GM23338 (cell line): ENCODE measurements around the gene POC1B. TPM values are rescaled to one million over a fixed set of nuclear protein-coding genes. Genes with fewer than 3 reads are reported as not detected.
A peak's percentile ranks its signal among the peaks of the same experiment; 100 is the strongest.

Experiments
- ATAC-seq: fragments of 200-7000 bp; cut with Tn5 transposase; 3 replicates; pipeline ENCODE4 v1.9.1; 2020
- DNase-seq: peaks from one replicate; pipeline ENCODE4 v3.0.0-alpha.2; 2015; ENCODE audit warnings: low spot score
- H2AFZ ChIP-seq: fragments of 200-600 bp; sonication (generic); 2 replicates; pipeline ENCODE4 v1.8.0; 2016; ENCODE audit warnings: antibody characterized with exemption, mild to moderate bottlenecking, moderate library complexity
- H3F3A ChIP-seq: fragments of 200-600 bp; sonication (generic); replicated peaks from 2 replicates; pipeline ENCODE4 v1.8.0; 2017; ENCODE audit warnings: antibody characterized with exemption, mixed run types, low read depth
- H3K27ac ChIP-seq: fragments of 200-600 bp; sonication (generic); 2 replicates; pipeline ENCODE4 v1.6.1; 2016; ENCODE audit warnings: low read depth
- H3K27me3 ChIP-seq: fragments of 200-600 bp; sonication (generic); 2 replicates; pipeline ENCODE4 v1.8.0; 2016; ENCODE audit warnings: mild to moderate bottlenecking, mixed run types, moderate library complexity; ENCODE audit not compliant: insufficient read depth
- H3K36me3 ChIP-seq: fragments of 200-600 bp; sonication (generic); 2 replicates; pipeline ENCODE4 v1.8.0; 2016; ENCODE audit warnings: mild to moderate bottlenecking; ENCODE audit not compliant: insufficient read depth
- H3K4me1 ChIP-seq: fragments of 200-600 bp; sonication (generic); 2 replicates; pipeline ENCODE4 v1.8.0; 2016; ENCODE audit warnings: mild to moderate bottlenecking, moderate library complexity; ENCODE audit not compliant: insufficient read depth
- H3K4me2 ChIP-seq: fragments of 200-600 bp; sonication (generic); 2 replicates; pipeline ENCODE4 v1.7.1; 2017; ENCODE audit warnings: mixed run types
- H3K4me3 ChIP-seq: fragments of 200-600 bp; sonication (generic); 2 replicates; pipeline ENCODE4 v1.6.1; 2016; ENCODE audit warnings: mixed run types
- H3K79me2 ChIP-seq: fragments of 200-600 bp; sonication (generic); replicated peaks from 2 replicates; pipeline ENCODE4 v1.8.0; 2017; ENCODE audit warnings: mild to moderate bottlenecking; ENCODE audit not compliant: insufficient read depth
- H3K9me2 ChIP-seq: fragments of 200-600 bp; sonication (generic); 2 replicates; pipeline ENCODE4 v1.8.0; 2017; ENCODE audit not compliant: insufficient read depth
- H4K20me1 ChIP-seq: fragments of 200-600 bp; sonication (generic); replicated peaks from 2 replicates; pipeline ENCODE4 v1.8.0; 2017; ENCODE audit warnings: mild to moderate bottlenecking; ENCODE audit not compliant: insufficient read depth
- H3K27ac Mint-ChIP-seq: 2 replicates; pipeline ENCODE4 v1.8.0; 2020; ENCODE audit warnings: inconsistent platforms, mild to moderate bottlenecking, moderate library complexity, mixed read lengths
- H3K27me3 Mint-ChIP-seq: 3 replicates; pipeline ENCODE4 v1.8.0; 2022; ENCODE audit warnings: low read depth, mild to moderate bottlenecking, moderate library complexity, mixed read lengths, inconsistent platforms; ENCODE audit not compliant: insufficient read depth, poor library complexity
- H3K36me3 Mint-ChIP-seq: 3 replicates; pipeline ENCODE4 v1.8.0; 2021; ENCODE audit warnings: low read depth, mild to moderate bottlenecking, inconsistent platforms, moderate library complexity, mixed read lengths
- H3K4me1 Mint-ChIP-seq: 3 replicates; pipeline ENCODE4 v1.8.0; 2020; ENCODE audit warnings: mild to moderate bottlenecking, inconsistent platforms, mixed read lengths
- H3K4me3 Mint-ChIP-seq: 3 replicates; pipeline ENCODE4 v1.8.0; 2021; ENCODE audit warnings: moderate library complexity, mild to moderate bottlenecking, inconsistent platforms, mixed read lengths
- H3K9me3 Mint-ChIP-seq: 3 replicates; pipeline ENCODE4 v1.8.0; 2020; ENCODE audit warnings: moderate library complexity, mild to moderate bottlenecking, inconsistent platforms, mixed read lengths
- ETS1 ChIP-seq: IDR thresholded peaks from 2 replicates; pipeline ENCODE4 v1.6.1; 2016; ENCODE audit warnings: antibody characterized with exemption
- EZH2 ChIP-seq: fragments of 200-600 bp; sonication (generic); IDR thresholded peaks from one replicate; pipeline ENCODE4 v1.8.0; 2017; ENCODE audit warnings: antibody characterized with exemption, mild to moderate bottlenecking, low read depth; ENCODE audit not compliant: unreplicated experiment
- EZH2phosphoT487 ChIP-seq: fragments of 200-600 bp; sonication (generic); IDR thresholded peaks from one replicate; pipeline ENCODE4 v1.8.1; 2018; ENCODE audit warnings: antibody characterized with exemption; ENCODE audit not compliant: unreplicated experiment
- NANOG ChIP-seq: IDR thresholded peaks from 2 replicates; pipeline ENCODE4 v1.6.1; 2016; ENCODE audit warnings: antibody characterized with exemption, borderline replicate concordance
- POLR2AphosphoS5 ChIP-seq: IDR thresholded peaks from 2 replicates; pipeline ENCODE4 v1.6.1; 2016; ENCODE audit warnings: antibody characterized with exemption, low read depth
- ZNF462 ChIP-seq: fragments of 250-450 bp; sonication (Bioruptor Pico); IDR thresholded peaks from 2 replicates; pipeline ENCODE4 v1.5.0; 2020; ENCODE audit warnings: mild to moderate bottlenecking, moderate library complexity
- polyA plus RNA-seq: library from polyadenylated mRNA; unstranded; fragments of >200 nt; fragmentation: Nextera tagmentation; extraction: Ambion mirVana; gene quantifications from 2 replicates; pipeline ENCODE4 v1.2.1, GENCODE V29; 2016
- total RNA-seq: library from RNA; depleted of rRNA; stranded (reverse); fragments of >200 nt; shearing (Covaris generic); gene quantifications from 2 replicates; pipeline ENCODE4 v1.2.3, GENCODE V29; 2014

Gene POC1B
- total and polyA plus RNA-seq, 2 experiments from 2014 or later = 11.8 to 17.5 TPM

- Histone ChIP-seq H3K79me2 (no peaks in the 10 kb centered on the region), H3F3A (no peaks in the 10 kb centered on the region), H3K36me3 (no peaks in the 10 kb centered on the region), H2AFZ (no peak overlapping the region), H3K4me2 (0 out of 2 replicates have a peak overlapping the region, but pooled peaks have one; percentile 21), H3K9me2 (no peaks in the 10 kb centered on the region), H3K4me3 (no peak overlapping the region), H3K27me3 (no peaks in the 10 kb centered on the region), H3K27ac (peak overlapping the region; percentile 95), H4K20me1 (no peaks in the 10 kb centered on the region), H3K4me1 (peaks cover 31% of the 10 kb centered on the region)
- no peak for DNase-seq
- peak overlapping the region; percentile 26 for H3K27ac Mint-ChIP-seq
- no peak overlapping the region for H3K4me3 Mint-ChIP-seq
- H3K4me1 Mint-ChIP-seq = peaks cover 54% of the 10 kb centered on the region
- no peaks in the 10 kb centered on the region for H3K27me3 Mint-ChIP-seq
- H3K36me3 Mint-ChIP-seq = no peaks in the 10 kb centered on the region
- TF ChIP-seq EZH2phosphoT487 = no peak
- no peak for ATAC-seq
- H3K9me3 Mint-ChIP-seq = no peaks in the 10 kb centered on the region
Measured at GRCh38 chr12:89453121-89453978, 72.5 kb downstream of the POC1B start.

DNA sequence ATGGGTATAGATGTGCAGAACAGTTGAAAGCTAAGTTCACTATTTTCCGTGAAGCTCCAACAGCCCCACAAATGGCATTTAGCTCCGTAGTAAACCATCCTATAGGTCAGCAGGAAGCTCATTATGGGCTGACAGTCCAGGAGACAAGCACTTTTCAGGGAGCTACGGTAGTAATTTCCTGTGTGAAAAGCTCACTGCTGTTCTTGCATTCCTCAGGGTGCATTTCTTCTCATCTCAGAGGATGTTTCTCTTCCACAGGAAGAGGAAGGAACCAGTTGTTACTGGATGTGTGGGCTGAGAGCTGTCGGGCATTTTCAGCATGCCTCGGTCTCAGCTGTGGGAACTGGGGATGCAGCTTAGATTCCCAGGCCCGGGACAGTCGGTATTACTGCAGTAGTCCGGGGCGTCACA is 74.0 kb downstream of the POC1B start:
- Histone ChIP-seq H3F3A (no peaks in the 10 kb centered on the region), H4K20me1 (no peaks in the 10 kb centered on the region), H3K27ac (peak overlapping the region; percentile 95), H3K4me2 (peak overlapping the region; percentile 21), H3K4me1 (peaks cover 31% of the 10 kb centered on the region), H3K4me3 (no peak overlapping the region), H3K36me3 (no peaks in the 10 kb centered on the region; the same call in 1 of the 2 replicates), H2AFZ (no peak overlapping the region), H3K9me2 (no peaks in the 10 kb centered on the region), H3K27me3 (no peaks in the 10 kb centered on the region), H3K79me2 (no peaks in the 10 kb centered on the region)
- Mint-ChIP-seq H3K27ac (peak overlapping the region; percentile 93), H3K36me3 (no peaks in the 10 kb centered on the region), H3K9me3 (no peaks in the 10 kb centered on the region), H3K4me1 (peaks cover 61% of the 10 kb centered on the region), H3K4me3 (peak overlapping the region; percentile 56), H3K27me3 (peaks cover 3% of the 10 kb centered on the region)
- TF ChIP-seq POLR2AphosphoS5 (peak; percentile 22; the same call in 1 of the 2 replicates), NANOG (peak; percentile 70; the same call in 1 of the 2 replicates), ETS1 (peak; percentile 83), EZH2phosphoT487 (no peak), EZH2 (no peak), ZNF462 (peak; percentile 46; the same call in 1 of the 2 replicates)
- peak; percentile 90 for ATAC-seq
- DNase-seq = peak; percentile 82
